Panc1 (cell line): Measurements from ENCODE around the gene TMEM258. TPM values are rescaled to one million over a fixed set of nuclear protein-coding genes. Genes with fewer than 3 reads are reported as not detected.

ENCODE experiments used
- ATAC-seq: fragments of 200-7000 bp; cut with Tn5 transposase; 2 replicates; pipeline ENCODE4 v1.9.1; 2020; ENCODE audit warnings: mild to moderate bottlenecking, moderate library complexity
- BruUV-seq: library from RNA; stranded (reverse); fragments of 400-500 nt; replicated peaks from 2 replicates; lab custom pipeline; 2021; lab: Mats Ljungman, UMichigan
- CTCF ChIA-PET: fragments of 300-600 bp; sonication (Branson Sonifier 250); formaldehyde crosslinking; loops from one replicate; lab custom pipeline; 2022; ENCODE audit warnings: antibody characterized with exemption; lab: Charles Lee
- POLR2A ChIA-PET: fragments of 300-600 bp; sonication (Branson Sonifier 250); formaldehyde crosslinking; loops from one replicate; lab custom pipeline; 2022; ENCODE audit warnings: antibody characterized with exemption; lab: Charles Lee
- DNase-seq: peaks from one replicate; pipeline ENCODE4 v3.0.0-alpha.2; 2010; ENCODE audit warnings: low read depth, low spot score
- H3K27ac ChIP-seq: 2 replicates; pipeline ENCODE4 v1.5.1; 2011; ENCODE audit warnings: mild to moderate bottlenecking, low read length, inconsistent platforms
- H3K27me3 ChIP-seq: fragments of 200-500 bp; sonication (Bioruptor generic); 2 replicates; pipeline ENCODE4 v1.6.0; 2014; ENCODE audit warnings: low read length, inconsistent platforms; ENCODE audit not compliant: control insufficient read depth, insufficient read depth
- H3K36me3 ChIP-seq: fragments of 200-500 bp; sonication (Bioruptor generic); 2 replicates; pipeline ENCODE4 v1.5.1; 2014; ENCODE audit warnings: inconsistent platforms, mild to moderate bottlenecking, low read length, moderate library complexity; ENCODE audit not compliant: control insufficient read depth, insufficient read depth
- H3K4me1 ChIP-seq: 2 replicates; pipeline ENCODE4 v1.5.1; 2011; ENCODE audit warnings: inconsistent platforms, mild to moderate bottlenecking, low read length, moderate library complexity; ENCODE audit not compliant: control insufficient read depth, insufficient read depth
- H3K4me3 ChIP-seq, 2 experiments: 2 replicates each; pipeline ENCODE4 v1.5.1; 2011 to 2012; ENCODE audit warnings: low read depth in 2 of 2, low read length in 2 of 2, mild to moderate bottlenecking in 2 of 2, inconsistent platforms in 1 of 2, moderate library complexity in 1 of 2
- H3K9me3 ChIP-seq: fragments of 200-500 bp; sonication (Bioruptor generic); 2 replicates; pipeline ENCODE4 v1.5.1; 2014; ENCODE audit warnings: low read depth, mild to moderate bottlenecking, inconsistent platforms, low read length, moderate library complexity; ENCODE audit not compliant: control insufficient read depth, insufficient read depth
- POLR2AphosphoS5 ChIP-seq: IDR thresholded peaks from 2 replicates; pipeline ENCODE4 v1.6.1; 2012; ENCODE audit warnings: mild to moderate bottlenecking, low read depth, low read length, moderate library complexity
- SIN3A ChIP-seq: IDR thresholded peaks from 2 replicates; pipeline ENCODE4 v1.6.1; 2012; ENCODE audit warnings: low read depth, mild to moderate bottlenecking, low read length, moderate library complexity, borderline replicate concordance; ENCODE audit not compliant: insufficient read depth
- TCF7L2 ChIP-seq: IDR thresholded peaks from 2 replicates; pipeline ENCODE4 v1.6.1; 2011; ENCODE audit warnings: mild to moderate bottlenecking, low read depth, low read length, inconsistent platforms
- in situ Hi-C: cut with HindIII; loops from 2 replicates; pipeline ENCODE4 v1.10.0; 2016; ENCODE audit warnings: low sequenced_read_pairs, low pct_unique_long_range_greater_than_20kb
- intact Hi-C: fragments of 100-400 bp; cut with micrococcal nuclease; formaldehyde crosslinking; loops from one replicate; pipeline ENCODE4 v1.10.0; 2022; ENCODE audit not compliant: unreplicated experiment
- total RNA-seq: library from RNA; stranded (reverse); gene quantifications from one replicate; pipeline ENCODE4 v1.2.1, GENCODE V29; 2021; ENCODE audit not compliant: unreplicated experiment
- TF ChIP-seq, protein P1 (sequence below): fragments of 450-650 bp; IDR thresholded peaks from 2 replicates; pipeline ENCODE4 v1.5.1; 2017; ENCODE audit warnings: mild to moderate bottlenecking
- TF ChIP-seq, protein P2 (sequence below), 2 experiments: IDR thresholded peaks; 2 replicates each; pipeline ENCODE4 v1.6.1; 2011 to 2012; ENCODE audit warnings: low read depth in 2 of 2, control low read depth in 1 of 2, low read length in 1 of 2, mild to moderate bottlenecking in 1 of 2, moderate library complexity in 1 of 2; ENCODE audit not compliant: insufficient read depth in 1 of 2

Gene TMEM258
- total RNA-seq, 1 experiment from 2014 or later = 139 TPM

DNA sequence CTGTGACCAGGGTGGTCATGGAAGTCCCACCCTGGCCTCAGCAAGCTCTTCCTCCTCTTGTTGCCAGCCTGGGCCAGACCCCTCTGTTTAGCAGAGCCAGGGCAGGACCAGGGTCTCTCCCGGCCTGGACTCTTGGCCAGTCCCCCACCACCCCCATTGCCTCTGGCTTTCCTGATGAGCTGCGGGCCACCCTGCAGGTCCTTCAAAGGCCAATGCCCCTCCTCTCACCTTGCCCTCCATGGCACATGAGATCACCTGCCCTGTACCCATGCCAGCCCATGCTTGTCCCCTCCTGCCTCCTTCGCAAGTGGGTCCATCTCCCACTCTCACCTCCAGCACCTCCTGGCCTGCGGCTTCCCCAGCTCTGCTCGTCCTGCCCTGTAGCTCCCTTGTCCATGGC, 46.1 kb upstream of the TMEM258 start:
- TF ChIP-seq TCF7L2 = no peak
- TF ChIP-seq, protein P1, sequence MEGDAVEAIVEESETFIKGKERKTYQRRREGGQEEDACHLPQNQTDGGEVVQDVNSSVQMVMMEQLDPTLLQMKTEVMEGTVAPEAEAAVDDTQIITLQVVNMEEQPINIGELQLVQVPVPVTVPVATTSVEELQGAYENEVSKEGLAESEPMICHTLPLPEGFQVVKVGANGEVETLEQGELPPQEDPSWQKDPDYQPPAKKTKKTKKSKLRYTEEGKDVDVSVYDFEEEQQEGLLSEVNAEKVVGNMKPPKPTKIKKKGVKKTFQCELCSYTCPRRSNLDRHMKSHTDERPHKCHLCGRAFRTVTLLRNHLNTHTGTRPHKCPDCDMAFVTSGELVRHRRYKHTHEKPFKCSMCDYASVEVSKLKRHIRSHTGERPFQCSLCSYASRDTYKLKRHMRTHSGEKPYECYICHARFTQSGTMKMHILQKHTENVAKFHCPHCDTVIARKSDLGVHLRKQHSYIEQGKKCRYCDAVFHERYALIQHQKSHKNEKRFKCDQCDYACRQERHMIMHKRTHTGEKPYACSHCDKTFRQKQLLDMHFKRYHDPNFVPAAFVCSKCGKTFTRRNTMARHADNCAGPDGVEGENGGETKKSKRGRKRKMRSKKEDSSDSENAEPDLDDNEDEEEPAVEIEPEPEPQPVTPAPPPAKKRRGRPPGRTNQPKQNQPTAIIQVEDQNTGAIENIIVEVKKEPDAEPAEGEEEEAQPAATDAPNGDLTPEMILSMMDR = no peak
- TF ChIP-seq, protein P2, sequence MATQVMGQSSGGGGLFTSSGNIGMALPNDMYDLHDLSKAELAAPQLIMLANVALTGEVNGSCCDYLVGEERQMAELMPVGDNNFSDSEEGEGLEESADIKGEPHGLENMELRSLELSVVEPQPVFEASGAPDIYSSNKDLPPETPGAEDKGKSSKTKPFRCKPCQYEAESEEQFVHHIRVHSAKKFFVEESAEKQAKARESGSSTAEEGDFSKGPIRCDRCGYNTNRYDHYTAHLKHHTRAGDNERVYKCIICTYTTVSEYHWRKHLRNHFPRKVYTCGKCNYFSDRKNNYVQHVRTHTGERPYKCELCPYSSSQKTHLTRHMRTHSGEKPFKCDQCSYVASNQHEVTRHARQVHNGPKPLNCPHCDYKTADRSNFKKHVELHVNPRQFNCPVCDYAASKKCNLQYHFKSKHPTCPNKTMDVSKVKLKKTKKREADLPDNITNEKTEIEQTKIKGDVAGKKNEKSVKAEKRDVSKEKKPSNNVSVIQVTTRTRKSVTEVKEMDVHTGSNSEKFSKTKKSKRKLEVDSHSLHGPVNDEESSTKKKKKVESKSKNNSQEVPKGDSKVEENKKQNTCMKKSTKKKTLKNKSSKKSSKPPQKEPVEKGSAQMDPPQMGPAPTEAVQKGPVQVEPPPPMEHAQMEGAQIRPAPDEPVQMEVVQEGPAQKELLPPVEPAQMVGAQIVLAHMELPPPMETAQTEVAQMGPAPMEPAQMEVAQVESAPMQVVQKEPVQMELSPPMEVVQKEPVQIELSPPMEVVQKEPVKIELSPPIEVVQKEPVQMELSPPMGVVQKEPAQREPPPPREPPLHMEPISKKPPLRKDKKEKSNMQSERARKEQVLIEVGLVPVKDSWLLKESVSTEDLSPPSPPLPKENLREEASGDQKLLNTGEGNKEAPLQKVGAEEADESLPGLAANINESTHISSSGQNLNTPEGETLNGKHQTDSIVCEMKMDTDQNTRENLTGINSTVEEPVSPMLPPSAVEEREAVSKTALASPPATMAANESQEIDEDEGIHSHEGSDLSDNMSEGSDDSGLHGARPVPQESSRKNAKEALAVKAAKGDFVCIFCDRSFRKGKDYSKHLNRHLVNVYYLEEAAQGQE (IDR thresholded peaks at IDR 0.05; ENCODE audit: insufficient read depth in 1 of 2, low read depth in 2 of 2, low read length in 1 of 2) = no peak
- TF ChIP-seq SIN3A = no peak
- no peak for TF ChIP-seq POLR2AphosphoS5
- CTCF ChIA-PET = no interaction called here
- ATAC-seq = no peak
- BruUV-seq = no TSS peak
- H3K36me3 ChIP-seq = no peaks in the 10 kb centered on the region
- intact Hi-C loops (no loop called here), in situ Hi-C loops (no loop called here)
- peaks cover 22% of the 10 kb centered on the region for H3K4me1 ChIP-seq
- no peaks in the 10 kb centered on the region for H3K9me3 ChIP-seq
- no peak overlapping the region for H3K27ac ChIP-seq
- no peak for DNase-seq
- no peaks in the 10 kb centered on the region for H3K27me3 ChIP-seq
- POLR2A ChIA-PET = interaction anchor here (0.6 kb wide), 1 partner anchor 133 kb away, joined by 3 read pairs; no protein-coding TSS in a partner anchor
- H3K4me3 ChIP-seq = no peak overlapping the region

DNA sequence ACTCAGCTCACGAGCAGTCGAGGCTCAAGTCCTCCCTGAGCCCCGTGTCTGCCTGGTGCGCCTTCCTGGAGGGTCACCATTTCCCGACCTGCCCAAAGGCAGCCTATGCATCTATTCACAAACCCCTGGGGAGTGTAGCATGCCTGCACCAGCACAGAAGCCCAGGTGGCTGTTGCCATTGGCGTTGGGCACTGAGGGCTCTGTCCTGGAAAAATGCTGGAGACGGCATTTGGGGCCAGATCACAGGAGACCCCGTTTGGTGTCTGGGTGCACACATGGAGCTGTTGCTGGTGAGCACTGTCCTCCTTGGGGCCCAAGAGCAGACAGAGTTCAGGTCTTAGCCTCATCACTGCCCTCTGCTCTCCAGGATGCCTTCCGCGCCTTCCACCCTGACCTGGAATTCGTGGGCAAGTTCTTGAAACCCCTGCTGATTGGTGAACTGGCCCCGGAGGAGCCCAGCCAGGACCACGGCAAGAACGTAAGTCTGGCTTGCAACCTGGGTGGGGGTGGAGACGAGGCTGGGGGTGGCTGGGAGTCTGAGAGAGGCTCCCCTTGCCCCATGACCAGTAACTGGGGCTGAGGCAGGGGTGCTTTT, 45.1 kb upstream of the TMEM258 start:
- H3K27me3 ChIP-seq = no peaks in the 10 kb centered on the region
- peaks cover 32% of the 10 kb centered on the region for H3K4me1 ChIP-seq
- POLR2A ChIA-PET = no interaction called here
- intact Hi-C loops = no loop called here
- H3K36me3 ChIP-seq = no peaks in the 10 kb centered on the region
- ATAC-seq (no peak), DNase-seq (no peak)
- BruUV-seq = TSS peak; percentile 7
- H3K9me3 ChIP-seq = no peaks in the 10 kb centered on the region
- CTCF ChIA-PET = no interaction called here
- H3K27ac ChIP-seq = no peak overlapping the region
- in situ Hi-C loops = no loop called here
- H3K4me3 ChIP-seq = no peak overlapping the region
- TF ChIP-seq TCF7L2 (no peak), POLR2AphosphoS5 (no peak; the same call in 1 of the 2 replicates), SIN3A (no peak)
- TF ChIP-seq, protein P1 = no peak
- TF ChIP-seq, protein P2 (IDR thresholded peaks at IDR 0.05; ENCODE audit: insufficient read depth in 1 of 2, low read depth in 2 of 2, low read length in 1 of 2) = no peak
